ENCODE measurements around the gene TNRC6A. TPM values are rescaled to one million over a fixed set of nuclear protein-coding genes. Genes with fewer than 3 reads are reported as not detected.

The TNRC6A gene
- total and polyA plus RNA-seq, 9 of the 15 experiments (the other 6 are each of a cell fraction or from before 2014, with no cell fraction given) = 3.4 to 32.1 (median 26.6) TPM

DNA sequence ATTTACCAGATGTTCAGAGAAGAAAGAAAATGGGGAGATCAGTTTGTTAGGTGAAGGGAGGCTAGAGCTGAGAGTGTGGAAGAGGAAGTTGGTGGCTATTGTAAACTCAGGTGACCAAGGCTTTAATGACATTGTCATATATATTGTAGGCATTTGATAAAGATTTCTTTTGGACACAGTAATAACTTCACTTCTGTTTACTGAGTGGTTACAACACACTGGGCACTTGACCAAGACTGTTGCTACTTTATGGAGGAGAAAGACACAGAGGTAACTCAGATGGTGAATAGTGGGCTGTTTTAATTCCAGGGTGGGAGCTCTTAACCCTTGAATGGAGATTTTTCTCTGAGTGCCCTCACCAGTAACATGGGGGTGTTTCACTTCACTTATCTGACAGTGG, 46.0 kb downstream of the TNRC6A start:
- FAIRE-seq (no peak), DNase-seq (ENCODE audit: extremely low read depth in 1 of 4, low spot score in 3 of 4) (no peak), ATAC-seq (no peak)
- H3K4me1 ChIP-seq (replicated peaks in 1 of 2; ENCODE audit: control insufficient read depth in 2 of 2, insufficient read depth in 2 of 2, low read length in 2 of 2) = no peaks in the 10 kb centered on the region
- no peak overlapping the region for H2AFZ ChIP-seq (ENCODE audit: low read depth, low read length)
- in situ Hi-C loops (cut with MboI) (no loop called here), intact Hi-C loops (cut with micrococcal nuclease) (no loop called here)
- no peaks in the 10 kb centered on the region for H3K9me3 ChIP-seq (replicated peaks; ENCODE audit: control insufficient read depth, insufficient read depth, low read depth, low read length)
- H3K4me3 ChIP-seq = no peak overlapping the region
- no peak overlapping the region for H3K27ac ChIP-seq (ENCODE audit: extremely low read depth, low read depth, low read length)
- no peaks in the 10 kb centered on the region for H3K9me1 ChIP-seq (ENCODE audit: control insufficient read depth, insufficient read depth, low read length)
- no peak overlapping the region for H3K9ac ChIP-seq (ENCODE audit: insufficient read depth in 1 of 2, low read depth in 2 of 2, low read length in 2 of 2)
- H3K79me2 ChIP-seq (ENCODE audit: control insufficient read depth, insufficient read depth, low read length) = peaks cover 42% of the 10 kb centered on the region
- no peaks in the 10 kb centered on the region; the same call in 1 of the 2 replicates for H4K20me1 ChIP-seq (replicated peaks; ENCODE audit: control insufficient read depth, insufficient read depth, low read length)
- no peaks in the 10 kb centered on the region for H3K27me3 ChIP-seq (ENCODE audit: control insufficient read depth in 2 of 2, insufficient read depth in 2 of 2, low read length in 2 of 2)
- no peak overlapping the region for H3K4me2 ChIP-seq (ENCODE audit: insufficient read depth, low read length)
- no TSS peak for BruUV-seq (replicated peaks)
- POLR2A ChIA-PET = interaction anchor here (1.3 to 1.6 kb wide), 2 partner anchors 9 to 13 kb away, joined by 3 to 4 read pairs; no protein-coding TSS in a partner anchor
- CTCF ChIA-PET (ENCODE audit: low intra/inter-chr PET ratio) = no interaction called here
- peaks cover 85% of the 10 kb centered on the region for H3K36me3 ChIP-seq (ENCODE audit: control insufficient read depth, insufficient read depth, low read length)
- TF ChIP-seq SIX5 (IDR thresholded peaks at IDR 0.05; ENCODE audit: borderline replicate concordance in 1 of 2, insufficient read depth in 1 of 2, low read depth in 1 of 2, low read length in 2 of 2) = no peak
- TF ChIP-seq CCAR2 (IDR thresholded peaks at IDR 0.05; ENCODE audit: low read depth, low read length) = no peak
- no peak for TF ChIP-seq SMAD3 (CRISPR knock-in tag; conservative IDR thresholded peaks at IDR 0.05)
- no peak for TF ChIP-seq ZNF830 (CRISPR knock-in tag; IDR thresholded peaks at IDR 0.05)
- TF ChIP-seq MEF2A (IDR thresholded peaks at IDR 0.05; ENCODE audit: control insufficient read depth, low read depth, low read length) = no peak
- no peak for TF ChIP-seq STAT5A (IDR thresholded peaks at IDR 0.05; ENCODE audit: borderline replicate concordance, low read length)
- TF ChIP-seq, protein P1, sequence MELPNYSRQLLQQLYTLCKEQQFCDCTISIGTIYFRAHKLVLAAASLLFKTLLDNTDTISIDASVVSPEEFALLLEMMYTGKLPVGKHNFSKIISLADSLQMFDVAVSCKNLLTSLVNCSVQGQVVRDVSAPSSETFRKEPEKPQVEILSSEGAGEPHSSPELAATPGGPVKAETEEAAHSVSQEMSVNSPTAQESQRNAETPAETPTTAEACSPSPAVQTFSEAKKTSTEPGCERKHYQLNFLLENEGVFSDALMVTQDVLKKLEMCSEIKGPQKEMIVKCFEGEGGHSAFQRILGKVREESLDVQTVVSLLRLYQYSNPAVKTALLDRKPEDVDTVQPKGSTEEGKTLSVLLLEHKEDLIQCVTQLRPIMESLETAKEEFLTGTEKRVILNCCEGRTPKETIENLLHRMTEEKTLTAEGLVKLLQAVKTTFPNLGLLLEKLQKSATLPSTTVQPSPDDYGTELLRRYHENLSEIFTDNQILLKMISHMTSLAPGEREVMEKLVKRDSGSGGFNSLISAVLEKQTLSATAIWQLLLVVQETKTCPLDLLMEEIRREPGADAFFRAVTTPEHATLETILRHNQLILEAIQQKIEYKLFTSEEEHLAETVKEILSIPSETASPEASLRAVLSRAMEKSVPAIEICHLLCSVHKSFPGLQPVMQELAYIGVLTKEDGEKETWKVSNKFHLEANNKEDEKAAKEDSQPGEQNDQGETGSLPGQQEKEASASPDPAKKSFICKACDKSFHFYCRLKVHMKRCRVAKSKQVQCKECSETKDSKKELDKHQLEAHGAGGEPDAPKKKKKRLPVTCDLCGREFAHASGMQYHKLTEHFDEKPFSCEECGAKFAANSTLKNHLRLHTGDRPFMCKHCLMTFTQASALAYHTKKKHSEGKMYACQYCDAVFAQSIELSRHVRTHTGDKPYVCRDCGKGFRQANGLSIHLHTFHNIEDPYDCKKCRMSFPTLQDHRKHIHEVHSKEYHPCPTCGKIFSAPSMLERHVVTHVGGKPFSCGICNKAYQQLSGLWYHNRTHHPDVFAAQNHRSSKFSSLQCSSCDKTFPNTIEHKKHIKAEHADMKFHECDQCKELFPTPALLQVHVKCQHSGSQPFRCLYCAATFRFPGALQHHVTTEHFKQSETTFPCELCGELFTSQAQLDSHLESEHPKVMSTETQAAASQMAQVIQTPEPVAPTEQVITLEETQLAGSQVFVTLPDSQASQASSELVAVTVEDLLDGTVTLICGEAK (IDR thresholded peaks at IDR 0.05) = no peak
- TF ChIP-seq, protein P1 (CRISPR knock-in tag; IDR thresholded peaks at IDR 0.05) = no peak
- TF ChIP-seq, protein P2, sequence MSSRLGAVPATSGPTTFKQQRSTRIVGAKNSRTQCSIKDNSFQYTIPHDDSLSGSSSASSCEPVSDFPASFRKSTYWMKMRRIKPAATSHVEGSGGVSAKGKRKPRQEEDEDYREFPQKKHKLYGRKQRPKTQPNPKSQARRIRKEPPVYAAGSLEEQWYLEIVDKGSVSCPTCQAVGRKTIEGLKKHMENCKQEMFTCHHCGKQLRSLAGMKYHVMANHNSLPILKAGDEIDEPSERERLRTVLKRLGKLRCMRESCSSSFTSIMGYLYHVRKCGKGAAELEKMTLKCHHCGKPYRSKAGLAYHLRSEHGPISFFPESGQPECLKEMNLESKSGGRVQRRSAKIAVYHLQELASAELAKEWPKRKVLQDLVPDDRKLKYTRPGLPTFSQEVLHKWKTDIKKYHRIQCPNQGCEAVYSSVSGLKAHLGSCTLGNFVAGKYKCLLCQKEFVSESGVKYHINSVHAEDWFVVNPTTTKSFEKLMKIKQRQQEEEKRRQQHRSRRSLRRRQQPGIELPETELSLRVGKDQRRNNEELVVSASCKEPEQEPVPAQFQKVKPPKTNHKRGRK (tag; IDR thresholded peaks at IDR 0.05) = no peak
